GM23338 (cell line): ENCODE measurements around the gene IL18R1. TPM values are rescaled to one million over a fixed set of nuclear protein-coding genes. Genes with fewer than 3 reads are reported as not detected.

Experiments
- ATAC-seq: fragments of 200-7000 bp; cut with Tn5 transposase; 3 replicates; pipeline ENCODE4 v1.9.1; 2020
- DNase-seq: peaks from one replicate; pipeline ENCODE4 v3.0.0-alpha.2; 2015; ENCODE audit warnings: low spot score
- H2AFZ ChIP-seq: fragments of 200-600 bp; sonication (generic); 2 replicates; pipeline ENCODE4 v1.8.0; 2016; ENCODE audit warnings: antibody characterized with exemption, mild to moderate bottlenecking, moderate library complexity
- H3F3A ChIP-seq: fragments of 200-600 bp; sonication (generic); replicated peaks from 2 replicates; pipeline ENCODE4 v1.8.0; 2017; ENCODE audit warnings: antibody characterized with exemption, mixed run types, low read depth
- H3K27ac ChIP-seq: fragments of 200-600 bp; sonication (generic); 2 replicates; pipeline ENCODE4 v1.6.1; 2016; ENCODE audit warnings: low read depth
- H3K27me3 ChIP-seq: fragments of 200-600 bp; sonication (generic); 2 replicates; pipeline ENCODE4 v1.8.0; 2016; ENCODE audit warnings: mild to moderate bottlenecking, mixed run types, moderate library complexity; ENCODE audit not compliant: insufficient read depth
- H3K36me3 ChIP-seq: fragments of 200-600 bp; sonication (generic); 2 replicates; pipeline ENCODE4 v1.8.0; 2016; ENCODE audit warnings: mild to moderate bottlenecking; ENCODE audit not compliant: insufficient read depth
- H3K4me1 ChIP-seq: fragments of 200-600 bp; sonication (generic); 2 replicates; pipeline ENCODE4 v1.8.0; 2016; ENCODE audit warnings: mild to moderate bottlenecking, moderate library complexity; ENCODE audit not compliant: insufficient read depth
- H3K4me2 ChIP-seq: fragments of 200-600 bp; sonication (generic); 2 replicates; pipeline ENCODE4 v1.7.1; 2017; ENCODE audit warnings: mixed run types
- H3K4me3 ChIP-seq: fragments of 200-600 bp; sonication (generic); 2 replicates; pipeline ENCODE4 v1.6.1; 2016; ENCODE audit warnings: mixed run types
- H3K79me2 ChIP-seq: fragments of 200-600 bp; sonication (generic); replicated peaks from 2 replicates; pipeline ENCODE4 v1.8.0; 2017; ENCODE audit warnings: mild to moderate bottlenecking; ENCODE audit not compliant: insufficient read depth
- H3K9me2 ChIP-seq: fragments of 200-600 bp; sonication (generic); 2 replicates; pipeline ENCODE4 v1.8.0; 2017; ENCODE audit not compliant: insufficient read depth
- H4K20me1 ChIP-seq: fragments of 200-600 bp; sonication (generic); replicated peaks from 2 replicates; pipeline ENCODE4 v1.8.0; 2017; ENCODE audit warnings: mild to moderate bottlenecking; ENCODE audit not compliant: insufficient read depth
- H3K27ac Mint-ChIP-seq: 2 replicates; pipeline ENCODE4 v1.8.0; 2020; ENCODE audit warnings: inconsistent platforms, mild to moderate bottlenecking, moderate library complexity, mixed read lengths
- H3K27me3 Mint-ChIP-seq: 3 replicates; pipeline ENCODE4 v1.8.0; 2022; ENCODE audit warnings: low read depth, mild to moderate bottlenecking, moderate library complexity, mixed read lengths, inconsistent platforms; ENCODE audit not compliant: insufficient read depth, poor library complexity
- H3K36me3 Mint-ChIP-seq: 3 replicates; pipeline ENCODE4 v1.8.0; 2021; ENCODE audit warnings: low read depth, mild to moderate bottlenecking, inconsistent platforms, moderate library complexity, mixed read lengths
- H3K4me1 Mint-ChIP-seq: 3 replicates; pipeline ENCODE4 v1.8.0; 2020; ENCODE audit warnings: mild to moderate bottlenecking, inconsistent platforms, mixed read lengths
- H3K4me3 Mint-ChIP-seq: 3 replicates; pipeline ENCODE4 v1.8.0; 2021; ENCODE audit warnings: moderate library complexity, mild to moderate bottlenecking, inconsistent platforms, mixed read lengths
- H3K9me3 Mint-ChIP-seq: 3 replicates; pipeline ENCODE4 v1.8.0; 2020; ENCODE audit warnings: moderate library complexity, mild to moderate bottlenecking, inconsistent platforms, mixed read lengths
- CTCF ChIP-seq, 2 experiments: fragments of 200-600 bp in 1 of 2; sonication (generic) in 1 of 2; conservative IDR thresholded peaks; 2 replicates each; pipeline versions ENCODE4 v1.5.1 to v1.6.1; 2016 to 2017; ENCODE audit warnings: antibody characterized with exemption in 2 of 2, low read depth in 2 of 2, mild to moderate bottlenecking in 2 of 2, moderate library complexity in 1 of 2
- EZH2 ChIP-seq: fragments of 200-600 bp; sonication (generic); IDR thresholded peaks from one replicate; pipeline ENCODE4 v1.8.0; 2017; ENCODE audit warnings: antibody characterized with exemption, mild to moderate bottlenecking, low read depth; ENCODE audit not compliant: unreplicated experiment
- EZH2phosphoT487 ChIP-seq: fragments of 200-600 bp; sonication (generic); IDR thresholded peaks from one replicate; pipeline ENCODE4 v1.8.1; 2018; ENCODE audit warnings: antibody characterized with exemption; ENCODE audit not compliant: unreplicated experiment
- JUNB ChIP-seq: IDR thresholded peaks from one replicate; pipeline ENCODE4 v1.6.1; 2016; ENCODE audit warnings: antibody characterized with exemption; ENCODE audit not compliant: unreplicated experiment
- REST ChIP-seq: IDR thresholded peaks from one replicate; pipeline ENCODE4 v1.6.1; 2018; ENCODE audit warnings: antibody characterized with exemption; ENCODE audit not compliant: unreplicated experiment
- polyA plus RNA-seq: library from polyadenylated mRNA; unstranded; fragments of >200 nt; fragmentation: Nextera tagmentation; extraction: Ambion mirVana; gene quantifications from 2 replicates; pipeline ENCODE4 v1.2.1, GENCODE V29; 2016
- total RNA-seq: library from RNA; depleted of rRNA; stranded (reverse); fragments of >200 nt; shearing (Covaris generic); gene quantifications from 2 replicates; pipeline ENCODE4 v1.2.3, GENCODE V29; 2014

Gene IL18R1
- total and polyA plus RNA-seq, 2 experiments from 2014 or later, result 0.17 to 0.39 TPM

GRCh38 chr2:102334486-102334885 lies 21.1 kb upstream of the IL18R1 start (continued):
- no peak for TF ChIP-seq CTCF (conservative IDR thresholded peaks at IDR 0.05; ENCODE audit: low read depth in 2 of 2)
- no peak for TF ChIP-seq JUNB

GRCh38 chr2:102335871-102336366 lies 19.7 kb upstream of the IL18R1 start:
- Histone ChIP-seq H3K27ac (no peak overlapping the region), H4K20me1 (no peaks in the 10 kb centered on the region), H3K4me1 (no peaks in the 10 kb centered on the region), H3K36me3 (no peaks in the 10 kb centered on the region), H2AFZ (0 out of 2 replicates have a peak overlapping the region, but pooled peaks have one; percentile 53), H3K79me2 (no peaks in the 10 kb centered on the region), H3K4me3 (no peak overlapping the region), H3K9me2 (no peaks in the 10 kb centered on the region; the same call in 1 of the 2 replicates), H3F3A (no peaks in the 10 kb centered on the region), H3K27me3 (no peaks in the 10 kb centered on the region), H3K4me2 (no peak overlapping the region)
- Mint-ChIP-seq H3K36me3 (no peaks in the 10 kb centered on the region), H3K4me1 (no peaks in the 10 kb centered on the region), H3K27ac (no peak overlapping the region), H3K4me3 (no peak overlapping the region), H3K9me3 (0 out of 3 replicates have a peak, but pooled peaks cover 2% of the 10 kb centered on the region), H3K27me3 (no peaks in the 10 kb centered on the region)
- DNase-seq (no peak), ATAC-seq (no peak)
- TF ChIP-seq CTCF (conservative IDR thresholded peaks at IDR 0.05; ENCODE audit: low read depth in 2 of 2), result no peak
- TF ChIP-seq EZH2, result no peak
- TF ChIP-seq JUNB, result no peak
- TF ChIP-seq EZH2phosphoT487, result no peak
- TF ChIP-seq REST, result no peak
